Measurements from ENCODE around the gene CHEK1. TPM values are rescaled to one million over a fixed set of nuclear protein-coding genes. Genes with fewer than 3 reads are reported as not detected.
"Not testable (repeated sequence)": the region's sequence is repeated elsewhere in the genome, so short reads cannot be mapped to it uniquely, and the experiment has no call there.

The CHEK1 gene
- total RNA-seq, 2 donors from 2014 or later = 15.6 to 44.6 TPM

DNA sequence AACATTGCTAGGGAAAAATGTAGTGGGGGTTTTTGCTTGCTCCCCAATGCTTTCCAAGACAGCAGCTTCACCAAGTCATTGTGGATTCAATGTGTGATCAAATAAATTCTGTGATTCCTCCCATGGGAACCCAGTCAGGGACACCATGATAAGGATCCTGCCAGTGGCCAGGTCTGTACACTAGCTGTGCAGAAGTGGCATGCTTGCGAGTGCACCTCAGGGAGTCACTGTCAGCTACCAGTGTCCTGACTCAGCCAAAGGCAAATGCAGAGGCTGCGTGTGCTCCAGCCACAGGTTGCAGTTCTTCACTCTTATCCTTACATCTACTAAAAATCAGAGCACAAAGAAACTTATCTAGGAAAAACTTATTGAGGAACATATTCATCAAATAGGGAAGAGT, 65.0 kb downstream of the CHEK1 start:
- no peaks in the 10 kb centered on the region for H3K27me3 ChIP-seq
- intact Hi-C loops (cut with DNase I) = no loop called here
- no peaks in the 10 kb centered on the region for H3K36me3 ChIP-seq
- H3K4me1 ChIP-seq = no peaks in the 10 kb centered on the region
- no peak for DNase-seq
- H3K9me3 ChIP-seq = no peaks in the 10 kb centered on the region
- TF ChIP-seq, protein P1, sequence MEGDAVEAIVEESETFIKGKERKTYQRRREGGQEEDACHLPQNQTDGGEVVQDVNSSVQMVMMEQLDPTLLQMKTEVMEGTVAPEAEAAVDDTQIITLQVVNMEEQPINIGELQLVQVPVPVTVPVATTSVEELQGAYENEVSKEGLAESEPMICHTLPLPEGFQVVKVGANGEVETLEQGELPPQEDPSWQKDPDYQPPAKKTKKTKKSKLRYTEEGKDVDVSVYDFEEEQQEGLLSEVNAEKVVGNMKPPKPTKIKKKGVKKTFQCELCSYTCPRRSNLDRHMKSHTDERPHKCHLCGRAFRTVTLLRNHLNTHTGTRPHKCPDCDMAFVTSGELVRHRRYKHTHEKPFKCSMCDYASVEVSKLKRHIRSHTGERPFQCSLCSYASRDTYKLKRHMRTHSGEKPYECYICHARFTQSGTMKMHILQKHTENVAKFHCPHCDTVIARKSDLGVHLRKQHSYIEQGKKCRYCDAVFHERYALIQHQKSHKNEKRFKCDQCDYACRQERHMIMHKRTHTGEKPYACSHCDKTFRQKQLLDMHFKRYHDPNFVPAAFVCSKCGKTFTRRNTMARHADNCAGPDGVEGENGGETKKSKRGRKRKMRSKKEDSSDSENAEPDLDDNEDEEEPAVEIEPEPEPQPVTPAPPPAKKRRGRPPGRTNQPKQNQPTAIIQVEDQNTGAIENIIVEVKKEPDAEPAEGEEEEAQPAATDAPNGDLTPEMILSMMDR (IDR thresholded peaks at IDR 0.05) = no peak
- no peak overlapping the region for H3K27ac ChIP-seq
- no peak overlapping the region for H3K9ac ChIP-seq (ENCODE audit: low read depth in 2 of 2, low read length in 2 of 2)
- no peak overlapping the region for H3K4me3 ChIP-seq

DNA sequence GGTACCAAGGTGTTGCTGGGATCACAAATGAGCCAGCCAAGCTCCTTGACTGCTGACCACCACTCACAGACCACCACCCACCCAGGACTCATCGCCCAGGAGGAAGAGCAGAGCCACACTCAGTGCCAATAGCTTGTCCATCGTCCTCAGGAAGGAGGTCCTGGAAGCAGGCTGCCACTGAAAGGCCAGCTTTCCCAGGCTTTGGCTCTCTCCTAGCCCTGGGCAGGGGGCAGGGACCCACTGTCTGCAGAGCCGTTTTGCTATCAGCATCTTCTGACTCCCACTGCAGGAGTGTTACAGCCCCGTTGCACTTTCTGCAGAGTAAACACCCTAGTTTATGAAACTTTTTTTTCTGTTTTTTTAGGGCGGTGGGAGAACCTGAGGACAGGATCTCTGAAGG, 67.9 kb downstream of the CHEK1 start:
- Histone ChIP-seq H3K27ac (no peak overlapping the region), H3K9ac (ENCODE audit: low read depth in 2 of 2, low read length in 2 of 2) (no peak overlapping the region), H3K4me1 (no peaks in the 10 kb centered on the region), H3K9me3 (no peaks in the 10 kb centered on the region), H3K27me3 (no peaks in the 10 kb centered on the region), H3K4me3 (no peak overlapping the region), H3K36me3 (no peaks in the 10 kb centered on the region)
- intact Hi-C loops (cut with DNase I) = no loop called here
- TF ChIP-seq, protein P1 (IDR thresholded peaks at IDR 0.05) = no peak
- no peak for DNase-seq

DNA sequence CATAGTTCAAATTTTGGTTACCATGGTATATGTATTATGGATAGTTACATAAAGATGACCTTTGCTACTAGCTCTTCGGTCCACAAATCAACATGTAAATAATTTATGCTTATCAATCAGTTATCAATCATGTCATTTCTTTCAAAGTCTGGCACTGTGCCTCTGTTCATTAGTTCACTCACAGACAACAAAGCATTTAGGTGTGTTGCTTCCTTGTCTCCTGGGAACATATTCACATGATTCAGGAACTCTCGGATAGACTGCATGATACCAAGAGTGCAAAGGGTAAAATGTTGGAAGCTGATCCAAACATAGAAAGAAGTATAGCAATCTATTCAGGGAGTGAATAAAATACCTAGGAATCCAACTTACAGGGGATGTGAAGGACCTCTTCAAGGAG, 70.0 kb downstream of the CHEK1 start:
- Histone ChIP-seq H3K27ac (no peak overlapping the region), H3K36me3 (no peaks in the 10 kb centered on the region), H3K9me3 (no peaks in the 10 kb centered on the region), H3K4me1 (no peaks in the 10 kb centered on the region), H3K27me3 (no peaks in the 10 kb centered on the region), H3K9ac (ENCODE audit: low read depth in 2 of 2, low read length in 2 of 2) (no peak overlapping the region), H3K4me3 (no peak overlapping the region)
- TF ChIP-seq, protein P1 (IDR thresholded peaks at IDR 0.05) = no peak
- DNase-seq = no peak
- intact Hi-C loops (cut with DNase I) = no loop called here

DNA sequence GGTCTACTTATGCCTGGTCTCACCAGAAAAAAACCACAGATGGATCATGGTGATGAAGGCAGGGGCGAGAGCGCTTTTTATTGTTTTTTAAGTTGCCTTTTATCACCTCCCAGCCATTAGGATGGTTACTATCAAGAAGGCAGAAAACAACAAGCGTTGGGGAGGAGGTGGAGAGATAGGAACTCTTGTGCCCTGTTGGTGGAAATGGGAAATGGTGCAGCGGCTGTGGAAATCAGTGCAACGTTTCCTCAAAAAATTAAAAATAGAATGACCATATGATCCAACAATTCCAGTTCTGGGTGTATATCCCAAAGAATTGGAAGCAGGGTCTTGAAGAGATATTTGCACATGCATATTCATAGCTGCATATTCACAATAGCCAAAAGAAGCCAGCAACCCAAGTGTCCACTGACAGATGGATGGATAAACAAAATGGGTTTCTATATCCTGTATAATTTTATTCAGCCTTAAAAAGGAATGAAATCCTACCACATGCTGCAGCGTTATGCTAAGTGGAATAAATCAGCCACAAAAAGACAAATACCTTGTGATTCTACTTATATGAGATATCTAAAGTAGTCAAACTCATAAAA, 76.2 kb downstream of the CHEK1 start:
- TF ChIP-seq, protein P1 (IDR thresholded peaks at IDR 0.05) = no peak
- no peaks in the 10 kb centered on the region for H3K36me3 ChIP-seq

DNA sequence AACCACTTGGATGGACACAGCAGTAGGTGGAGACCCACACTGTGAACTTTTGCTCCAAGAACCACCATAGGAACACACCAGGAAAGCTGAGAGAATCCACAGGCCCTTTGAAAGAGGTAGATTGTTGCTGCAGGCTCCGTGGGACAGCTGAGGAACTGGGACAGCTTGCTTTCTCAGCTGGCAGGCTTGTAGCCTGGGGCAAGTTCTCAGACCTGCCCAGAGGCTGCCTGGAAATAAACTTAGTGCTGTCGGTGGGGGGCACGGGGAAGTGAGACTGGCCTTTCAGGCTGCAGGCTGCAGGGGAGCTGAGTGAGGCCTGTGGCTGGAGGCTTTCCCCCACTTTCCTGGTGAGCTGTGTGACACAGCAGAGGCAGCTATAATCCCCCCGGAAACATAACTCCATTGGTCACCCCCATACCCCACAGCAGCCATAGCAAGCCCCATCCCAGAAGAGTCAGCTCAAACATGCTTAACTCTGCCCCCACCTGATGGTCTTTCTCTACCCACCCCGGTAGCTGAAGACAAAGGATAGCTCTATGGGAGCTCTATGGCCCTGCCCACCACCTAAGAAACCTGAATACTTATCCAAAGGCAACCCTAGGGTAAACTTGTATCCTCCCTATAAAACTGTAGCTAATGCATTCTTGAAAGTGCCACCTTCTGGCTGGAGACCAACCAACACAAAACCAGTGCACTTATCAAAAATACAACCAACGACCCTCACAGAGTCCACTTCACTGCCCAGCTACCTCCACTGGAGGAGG, 77.1 kb downstream of the CHEK1 start:
- Histone ChIP-seq H3K27me3 (no peaks in the 10 kb centered on the region), H3K4me3 (no peak overlapping the region), H3K27ac (no peak overlapping the region), H3K9ac (ENCODE audit: low read depth in 2 of 2, low read length in 2 of 2) (no peak overlapping the region), H3K36me3 (no peaks in the 10 kb centered on the region), H3K4me1 (no peaks in the 10 kb centered on the region), H3K9me3 (no peaks in the 10 kb centered on the region)
- intact Hi-C loops (cut with DNase I) = no loop called here
- TF ChIP-seq, protein P1 (IDR thresholded peaks at IDR 0.05) = no peak
- DNase-seq = no peak

More for the DNA sequence above, 76.2 kb downstream of the CHEK1 start:
- Histone ChIP-seq H3K4me3 (no peak overlapping the region), H3K27me3 (no peaks in the 10 kb centered on the region), H3K9ac (ENCODE audit: low read depth in 2 of 2, low read length in 2 of 2) (no peak overlapping the region), H3K4me1 (no peaks in the 10 kb centered on the region), H3K9me3 (no peaks in the 10 kb centered on the region), H3K27ac (no peak overlapping the region)
- intact Hi-C loops (cut with DNase I) = no loop called here
- no peak for DNase-seq

DNA sequence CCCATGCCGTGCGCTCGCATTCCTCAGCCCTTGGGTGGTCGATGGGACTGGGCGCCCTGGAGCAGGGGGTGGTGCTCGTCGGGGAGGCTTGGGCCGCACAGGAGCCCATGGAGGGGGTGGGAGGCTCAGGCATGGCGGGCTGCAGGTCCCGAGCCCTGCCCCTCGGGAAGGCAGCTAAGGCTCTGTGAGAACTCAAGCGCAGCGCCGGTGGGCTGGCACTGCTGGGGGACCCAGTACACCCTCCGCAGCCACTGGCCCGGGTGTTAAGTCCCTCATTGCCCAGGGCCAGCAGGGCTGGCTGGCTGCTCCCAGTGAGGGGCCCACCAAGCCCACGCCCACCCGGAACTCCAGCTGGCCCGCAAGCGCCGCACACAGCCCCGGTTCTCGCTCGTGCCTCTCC, 79.7 kb downstream of the CHEK1 start:
- DNase-seq; H3K4me3 ChIP-seq; H3K9me3 ChIP-seq; H3K27ac ChIP-seq; H3K27me3 ChIP-seq; H3K4me1 ChIP-seq; H3K36me3 ChIP-seq; intact Hi-C loops (cut with DNase I); H3K9ac ChIP-seq (ENCODE audit: low read depth in 2 of 2, low read length in 2 of 2): not testable (repeated sequence)

All from colonic mucosa (tissue), 4 donors.